ENCODE measurements around the gene CNTRL. TPM values are rescaled to one million over a fixed set of nuclear protein-coding genes. Genes with fewer than 3 reads are reported as not detected.

The CNTRL gene
- total RNA-seq, 1 donor from 2014 or later = 7.5 TPM

GRCh38 chr9:121192959-121193640 lies 118.3 kb downstream of the CNTRL start:
- DNase-seq (ENCODE audit: extremely low spot score, unreplicated experiment) = no peak
- TF ChIP-seq, protein P1, sequence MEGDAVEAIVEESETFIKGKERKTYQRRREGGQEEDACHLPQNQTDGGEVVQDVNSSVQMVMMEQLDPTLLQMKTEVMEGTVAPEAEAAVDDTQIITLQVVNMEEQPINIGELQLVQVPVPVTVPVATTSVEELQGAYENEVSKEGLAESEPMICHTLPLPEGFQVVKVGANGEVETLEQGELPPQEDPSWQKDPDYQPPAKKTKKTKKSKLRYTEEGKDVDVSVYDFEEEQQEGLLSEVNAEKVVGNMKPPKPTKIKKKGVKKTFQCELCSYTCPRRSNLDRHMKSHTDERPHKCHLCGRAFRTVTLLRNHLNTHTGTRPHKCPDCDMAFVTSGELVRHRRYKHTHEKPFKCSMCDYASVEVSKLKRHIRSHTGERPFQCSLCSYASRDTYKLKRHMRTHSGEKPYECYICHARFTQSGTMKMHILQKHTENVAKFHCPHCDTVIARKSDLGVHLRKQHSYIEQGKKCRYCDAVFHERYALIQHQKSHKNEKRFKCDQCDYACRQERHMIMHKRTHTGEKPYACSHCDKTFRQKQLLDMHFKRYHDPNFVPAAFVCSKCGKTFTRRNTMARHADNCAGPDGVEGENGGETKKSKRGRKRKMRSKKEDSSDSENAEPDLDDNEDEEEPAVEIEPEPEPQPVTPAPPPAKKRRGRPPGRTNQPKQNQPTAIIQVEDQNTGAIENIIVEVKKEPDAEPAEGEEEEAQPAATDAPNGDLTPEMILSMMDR (IDR thresholded peaks at IDR 0.05) = no peak
- Mint-ChIP-seq H3K27ac (ENCODE audit: unreplicated experiment) (peak overlapping the region; percentile 44), H3K36me3 (ENCODE audit: unreplicated experiment) (peaks cover 7% of the 10 kb centered on the region), H3K4me1 (ENCODE audit: unreplicated experiment) (peaks cover 69% of the 10 kb centered on the region), H3K4me3 (ENCODE audit: unreplicated experiment) (no peak overlapping the region), H3K27me3 (ENCODE audit: unreplicated experiment) (no peaks in the 10 kb centered on the region), H3K9me3 (ENCODE audit: unreplicated experiment) (no peaks in the 10 kb centered on the region)

DNA sequence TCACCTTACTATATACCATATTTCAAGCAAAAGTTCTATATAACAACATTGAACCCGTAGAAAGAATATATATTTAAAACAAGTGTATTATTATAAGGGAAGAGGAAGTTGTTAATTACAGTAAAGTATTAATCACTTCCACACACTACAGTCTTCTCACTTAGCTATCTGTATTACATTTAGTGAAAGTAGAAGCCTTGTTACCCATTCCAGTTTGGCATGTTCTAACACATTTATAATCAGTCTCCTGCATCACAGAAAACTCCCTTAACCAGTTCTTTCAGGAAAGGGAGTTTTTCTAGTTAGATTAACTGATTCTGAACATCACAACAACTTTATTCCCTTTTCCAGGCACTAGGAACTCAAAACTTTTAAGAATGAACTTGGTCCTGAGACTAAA lies 120.0 kb downstream of the CNTRL start:
- Mint-ChIP-seq H3K27ac (ENCODE audit: unreplicated experiment) (no peak overlapping the region), H3K27me3 (ENCODE audit: unreplicated experiment) (no peaks in the 10 kb centered on the region), H3K36me3 (ENCODE audit: unreplicated experiment) (peaks cover 3% of the 10 kb centered on the region), H3K4me3 (ENCODE audit: unreplicated experiment) (no peak overlapping the region), H3K4me1 (ENCODE audit: unreplicated experiment) (peaks cover 80% of the 10 kb centered on the region), H3K9me3 (ENCODE audit: unreplicated experiment) (no peaks in the 10 kb centered on the region)
- DNase-seq (ENCODE audit: extremely low spot score, unreplicated experiment) = no peak
- TF ChIP-seq, protein P1 (IDR thresholded peaks at IDR 0.05) = no peak

DNA sequence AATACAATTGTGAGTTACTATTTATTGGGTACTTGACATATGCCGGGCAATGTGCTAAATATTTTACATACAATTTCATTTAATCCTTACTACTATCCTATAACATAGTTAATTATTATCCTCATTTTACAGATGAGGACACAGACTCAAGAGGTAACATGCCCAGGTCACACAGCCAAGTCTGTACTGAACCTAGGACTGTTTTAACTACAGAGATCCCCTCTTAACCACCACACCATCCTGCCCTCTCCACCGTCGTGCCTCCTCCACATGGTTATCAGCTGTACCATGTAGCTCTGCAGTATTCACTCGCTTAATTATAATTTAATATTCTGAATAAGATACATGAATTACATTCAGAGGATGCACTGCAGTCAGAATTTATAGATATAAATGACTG lies 121.6 kb downstream of the CNTRL start:
- Mint-ChIP-seq H3K36me3 (ENCODE audit: unreplicated experiment) (no peaks in the 10 kb centered on the region), H3K4me3 (ENCODE audit: unreplicated experiment) (no peak overlapping the region), H3K4me1 (ENCODE audit: unreplicated experiment) (peaks cover 76% of the 10 kb centered on the region), H3K27ac (ENCODE audit: unreplicated experiment) (no peak overlapping the region), H3K27me3 (ENCODE audit: unreplicated experiment) (no peaks in the 10 kb centered on the region), H3K9me3 (ENCODE audit: unreplicated experiment) (no peaks in the 10 kb centered on the region)
- DNase-seq (ENCODE audit: extremely low spot score, unreplicated experiment) = no peak
- TF ChIP-seq, protein P1 (IDR thresholded peaks at IDR 0.05) = no peak

DNA sequence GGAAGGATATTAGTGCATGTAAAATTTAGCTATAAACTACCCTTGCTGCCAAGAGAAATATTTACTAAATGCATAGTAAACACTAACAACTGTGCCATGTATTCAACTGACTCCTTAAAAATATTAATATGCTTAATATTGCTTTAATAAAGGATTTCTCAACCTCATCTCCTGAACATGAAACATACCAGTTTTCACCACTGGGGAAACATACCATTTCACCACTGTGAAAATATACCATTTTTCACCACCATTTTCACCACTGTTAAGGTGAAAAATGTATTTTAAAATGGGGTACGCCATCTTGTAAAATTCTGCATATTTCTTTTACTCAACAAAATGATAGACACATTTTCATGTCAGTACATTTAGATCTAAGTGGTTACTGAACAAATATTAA lies 122.4 kb downstream of the CNTRL start:
- Mint-ChIP-seq H3K4me1 (ENCODE audit: unreplicated experiment) (peaks cover 74% of the 10 kb centered on the region), H3K27ac (ENCODE audit: unreplicated experiment) (no peak overlapping the region), H3K36me3 (ENCODE audit: unreplicated experiment) (no peaks in the 10 kb centered on the region), H3K27me3 (ENCODE audit: unreplicated experiment) (no peaks in the 10 kb centered on the region), H3K4me3 (ENCODE audit: unreplicated experiment) (no peak overlapping the region), H3K9me3 (ENCODE audit: unreplicated experiment) (no peaks in the 10 kb centered on the region)
- TF ChIP-seq, protein P1 (IDR thresholded peaks at IDR 0.05) = no peak
- DNase-seq (ENCODE audit: extremely low spot score, unreplicated experiment) = no peak

DNA sequence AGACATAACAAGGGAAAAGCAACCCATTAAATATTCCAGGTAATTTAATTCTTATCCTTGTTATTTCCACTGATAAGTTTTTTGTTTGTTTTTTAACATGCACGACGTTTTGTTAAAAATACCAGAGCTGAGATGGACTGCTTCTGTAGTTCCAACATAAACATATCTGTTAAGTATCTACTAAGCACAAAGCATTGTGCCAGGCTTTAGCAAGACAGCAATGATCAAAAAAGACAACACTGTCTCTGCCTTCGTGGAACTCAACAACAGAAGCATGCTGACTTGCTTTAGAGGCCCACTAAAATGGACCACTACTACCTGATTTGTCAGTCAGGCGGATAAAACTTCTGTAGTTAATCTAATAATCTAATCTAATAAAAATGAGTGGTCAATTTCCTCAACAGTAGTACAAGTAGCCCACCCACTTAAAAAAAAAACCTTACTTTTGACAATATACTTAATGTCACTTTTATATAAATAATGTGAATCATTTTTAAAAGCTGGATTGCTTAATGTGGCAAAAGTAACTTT lies 123.8 kb downstream of the CNTRL start:
- Mint-ChIP-seq H3K36me3 (ENCODE audit: unreplicated experiment) (no peaks in the 10 kb centered on the region), H3K4me3 (ENCODE audit: unreplicated experiment) (peak overlapping the region; percentile 90), H3K4me1 (ENCODE audit: unreplicated experiment) (peaks cover 67% of the 10 kb centered on the region), H3K9me3 (ENCODE audit: unreplicated experiment) (no peaks in the 10 kb centered on the region), H3K27me3 (ENCODE audit: unreplicated experiment) (no peaks in the 10 kb centered on the region), H3K27ac (ENCODE audit: unreplicated experiment) (no peak overlapping the region)
- no peak for DNase-seq (ENCODE audit: extremely low spot score, unreplicated experiment)
- TF ChIP-seq, protein P1 (IDR thresholded peaks at IDR 0.05) = no peak
